RWPE2 (cell line): Measurements from ENCODE around the gene NFX1.
"Not testable (repeated sequence)": the region's sequence is repeated elsewhere in the genome, so short reads cannot be mapped to it uniquely, and the experiment has no call there.

Experiments used
- ATAC-seq: fragments of 200-7000 bp; cut with Tn5 transposase; 3 replicates; pipeline ENCODE4 v1.9.1; 2021; ENCODE audit warnings: low read depth
- DNase-seq: peaks from one replicate; pipeline ENCODE4 v3.0.0-alpha.2; 2020; ENCODE audit warnings: low spot score
- H3K27ac ChIP-seq: fragments of 450-650 bp; 2 replicates; pipeline ENCODE4 v1.5.1; 2017; ENCODE audit warnings: mild to moderate bottlenecking; ENCODE audit not compliant: poor library complexity, severe bottlenecking
- H3K27me3 ChIP-seq: fragments of 250-450 bp; sonication (Bioruptor Pico); 2 replicates; pipeline ENCODE4 v1.5.1; 2021; ENCODE audit warnings: mild to moderate bottlenecking, moderate library complexity; ENCODE audit not compliant: insufficient read depth, poor library complexity, severe bottlenecking
- H3K36me3 ChIP-seq: fragments of 250-450 bp; sonication (Bioruptor Pico); 2 replicates; pipeline ENCODE4 v1.5.1; 2020; ENCODE audit warnings: low read depth, mild to moderate bottlenecking, moderate library complexity
- H3K4me1 ChIP-seq: fragments of 250-450 bp; sonication (Bioruptor Pico); 2 replicates; pipeline ENCODE4 v1.5.1; 2021; ENCODE audit warnings: mild to moderate bottlenecking, moderate library complexity; ENCODE audit not compliant: insufficient read depth, poor library complexity, severe bottlenecking
- H3K4me3 ChIP-seq: fragments of 250-450 bp; sonication (Bioruptor Pico); 2 replicates; pipeline ENCODE4 v1.5.1; 2021; ENCODE audit warnings: mild to moderate bottlenecking, moderate library complexity; ENCODE audit not compliant: severe bottlenecking
- H3K9me3 ChIP-seq: fragments of 250-450 bp; sonication (Bioruptor Pico); 2 replicates; pipeline ENCODE4 v1.5.1; 2021; ENCODE audit warnings: mild to moderate bottlenecking, moderate library complexity; ENCODE audit not compliant: severe bottlenecking
- CTCF ChIP-seq: fragments of 450-650 bp; IDR thresholded peaks from one replicate; pipeline ENCODE4 v1.5.1; 2017; ENCODE audit warnings: mild to moderate bottlenecking, moderate library complexity; ENCODE audit not compliant: poor library complexity, severe bottlenecking

NFX1 gene

GRCh38 chr9:33364127-33364526 is 73.8 kb downstream of the NFX1 start:
- Histone ChIP-seq H3K4me1 (no peaks in the 10 kb centered on the region), H3K27ac (no peak overlapping the region), H3K9me3 (no peaks in the 10 kb centered on the region), H3K4me3 (no peak overlapping the region), H3K36me3 (peaks cover 42% of the 10 kb centered on the region), H3K27me3 (no peaks in the 10 kb centered on the region)
- TF ChIP-seq CTCF: no peak
- ATAC-seq (no peak), DNase-seq (no peak)

DNA sequence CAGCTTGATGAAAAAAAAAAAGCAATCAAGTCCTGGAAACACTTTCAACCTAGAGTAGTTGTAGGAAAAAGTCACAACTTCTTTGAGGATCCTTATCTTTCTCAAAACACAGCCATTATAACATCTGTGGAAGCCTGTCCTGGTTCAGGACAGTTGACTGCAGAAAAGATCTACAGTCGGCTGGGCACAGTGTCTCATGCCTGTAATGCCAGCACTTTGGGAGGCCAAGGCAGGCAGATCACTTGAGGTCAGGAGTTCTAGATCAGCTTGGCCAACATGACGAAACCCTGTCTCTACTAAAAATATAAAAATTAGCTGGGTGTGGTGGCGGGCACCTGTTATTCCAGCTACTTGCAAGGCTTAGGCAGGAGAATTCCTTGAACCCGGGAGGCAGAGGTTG is 74.5 kb downstream of the NFX1 start:
- DNase-seq, H3K27me3 ChIP-seq, H3K9me3 ChIP-seq, H3K27ac ChIP-seq, H3K4me1 ChIP-seq, H3K4me3 ChIP-seq, ATAC-seq: not testable (repeated sequence)
- peaks cover 46% of the 10 kb centered on the region for H3K36me3 ChIP-seq

DNA sequence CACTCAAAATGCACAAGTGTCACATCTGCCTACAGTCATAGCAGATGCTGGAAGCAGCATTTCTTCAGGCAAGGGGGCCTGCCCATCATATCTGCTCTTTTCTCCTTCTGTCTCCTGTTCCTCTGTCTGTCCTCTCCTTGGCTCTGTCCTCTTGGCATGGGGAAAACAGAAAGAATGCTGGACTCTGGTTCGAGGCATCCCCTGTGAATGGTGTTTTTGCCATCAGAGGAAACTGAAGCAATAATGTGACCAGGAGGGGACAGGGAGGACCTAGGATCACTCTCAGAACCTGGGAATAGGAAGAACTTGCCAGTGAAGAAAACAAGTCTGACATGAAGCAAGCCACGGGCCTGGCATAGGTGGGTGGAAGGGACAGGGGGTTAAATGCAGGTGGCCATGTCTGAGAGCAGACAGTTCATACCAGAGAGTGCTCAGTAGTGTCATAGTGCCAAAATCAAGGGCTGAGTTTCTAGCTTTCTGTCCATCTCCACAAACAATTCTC is 76.7 kb downstream of the NFX1 start:
- H3K9me3 ChIP-seq: no peaks in the 10 kb centered on the region
- H3K4me1 ChIP-seq: no peaks in the 10 kb centered on the region
- no peak overlapping the region for H3K27ac ChIP-seq
- H3K4me3 ChIP-seq: no peak overlapping the region
- no peak for TF ChIP-seq CTCF
- no peak for ATAC-seq
- H3K36me3 ChIP-seq: peaks cover 53% of the 10 kb centered on the region
- no peak for DNase-seq
- no peaks in the 10 kb centered on the region for H3K27me3 ChIP-seq

GRCh38 chr9:33372900-33373299 is 82.6 kb downstream of the NFX1 start:
- H3K9me3 ChIP-seq: no peaks in the 10 kb centered on the region
- H3K4me1 ChIP-seq: no peaks in the 10 kb centered on the region
- no peak overlapping the region for H3K27ac ChIP-seq
- peaks cover 26% of the 10 kb centered on the region for H3K36me3 ChIP-seq
- no peak for DNase-seq
- H3K27me3 ChIP-seq: no peaks in the 10 kb centered on the region
- no peak for ATAC-seq
- TF ChIP-seq CTCF: no peak
- no peak overlapping the region for H3K4me3 ChIP-seq

DNA sequence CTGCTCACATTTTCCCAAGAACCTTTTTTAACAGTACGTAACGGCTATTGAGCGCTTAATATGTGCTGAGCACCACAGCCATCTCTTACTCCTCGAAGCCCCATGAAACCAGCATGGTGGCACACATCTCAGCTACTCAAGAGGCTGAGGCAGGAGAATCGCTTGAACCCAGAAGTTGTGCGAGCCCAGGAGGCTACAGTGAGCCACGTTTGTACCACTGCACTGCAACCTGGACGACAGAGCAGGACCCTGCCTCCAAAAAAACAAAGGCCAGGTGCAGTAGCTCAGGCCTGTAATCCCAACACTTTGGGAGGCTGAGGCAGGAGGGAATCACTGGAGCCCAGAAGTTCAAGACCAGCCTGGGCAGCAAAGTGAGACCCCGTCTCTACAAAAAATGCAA is 83.9 kb downstream of the NFX1 start:
- ATAC-seq: no peak
- H3K4me1 ChIP-seq: no peaks in the 10 kb centered on the region
- H3K4me3 ChIP-seq: no peak overlapping the region
- no peak overlapping the region for H3K27ac ChIP-seq
- no peak for DNase-seq
- H3K9me3 ChIP-seq: no peaks in the 10 kb centered on the region
- H3K27me3 ChIP-seq: no peaks in the 10 kb centered on the region
- no peak for TF ChIP-seq CTCF
- H3K36me3 ChIP-seq: peaks cover 22% of the 10 kb centered on the region
